ENCODE data around the gene APBA3. TPM values are rescaled to one million over a fixed set of nuclear protein-coding genes. Genes with fewer than 3 reads are reported as not detected.

Gene APBA3
- total RNA-seq, 1 donor = 24.2 TPM

GRCh38 chr19:3792114-3792513, 30.6 kb upstream of the APBA3 start:
- Histone ChIP-seq H3K4me2 (ENCODE audit: insufficient read depth, low read length) (no peak overlapping the region), H3K36me3 (ENCODE audit: insufficient read depth, low read length) (no peaks in the 10 kb centered on the region), H3K4me1 (ENCODE audit: insufficient read depth, low read length) (no peaks in the 10 kb centered on the region), H3K4me3 (ENCODE audit: insufficient read depth, low read length) (no peak overlapping the region), H3K9me3 (ENCODE audit: low read depth, low read length) (no peaks in the 10 kb centered on the region), H3K79me2 (ENCODE audit: insufficient read depth, low read length) (no peaks in the 10 kb centered on the region), H4K20me1 (ENCODE audit: insufficient read depth, low read length) (no peaks in the 10 kb centered on the region), H2AFZ (ENCODE audit: low read length) (no peak overlapping the region), H3K27ac (ENCODE audit: low read depth, low read length) (no peak overlapping the region), H3K27me3 (ENCODE audit: insufficient read depth, low read length) (no peaks in the 10 kb centered on the region)
- DNase-seq (ENCODE audit: insufficient read length, low spot score, missing footprints) = no peak
- no peak for TF ChIP-seq CTCF (IDR thresholded peaks at IDR 0.05; ENCODE audit: extremely low read depth, low read depth, low read length)

GRCh38 chr19:3790941-3791340, 29.4 kb upstream of the APBA3 start:
- Histone ChIP-seq H3K27ac (ENCODE audit: low read depth, low read length) (no peak overlapping the region), H3K79me2 (ENCODE audit: insufficient read depth, low read length) (no peaks in the 10 kb centered on the region), H3K4me1 (ENCODE audit: insufficient read depth, low read length) (no peaks in the 10 kb centered on the region), H2AFZ (ENCODE audit: low read length) (no peak overlapping the region), H3K27me3 (ENCODE audit: insufficient read depth, low read length) (peaks cover 4% of the 10 kb centered on the region), H3K9me3 (ENCODE audit: low read depth, low read length) (no peaks in the 10 kb centered on the region), H4K20me1 (ENCODE audit: insufficient read depth, low read length) (no peaks in the 10 kb centered on the region), H3K4me3 (ENCODE audit: insufficient read depth, low read length) (no peak overlapping the region), H3K4me2 (ENCODE audit: insufficient read depth, low read length) (no peak overlapping the region), H3K36me3 (ENCODE audit: insufficient read depth, low read length) (no peaks in the 10 kb centered on the region)
- DNase-seq (ENCODE audit: insufficient read length, low spot score, missing footprints) = peak; percentile 5
- no peak for TF ChIP-seq CTCF (IDR thresholded peaks at IDR 0.05; ENCODE audit: extremely low read depth, low read depth, low read length)

GRCh38 chr19:3790209-3790734, 28.8 kb upstream of the APBA3 start:
- Histone ChIP-seq H2AFZ (ENCODE audit: low read length) (no peak overlapping the region), H3K27me3 (ENCODE audit: insufficient read depth, low read length) (peaks cover 4% of the 10 kb centered on the region), H3K36me3 (ENCODE audit: insufficient read depth, low read length) (no peaks in the 10 kb centered on the region), H4K20me1 (ENCODE audit: insufficient read depth, low read length) (no peaks in the 10 kb centered on the region), H3K4me1 (ENCODE audit: insufficient read depth, low read length) (no peaks in the 10 kb centered on the region), H3K27ac (ENCODE audit: low read depth, low read length) (no peak overlapping the region), H3K4me3 (ENCODE audit: insufficient read depth, low read length) (no peak overlapping the region), H3K4me2 (ENCODE audit: insufficient read depth, low read length) (no peak overlapping the region), H3K79me2 (ENCODE audit: insufficient read depth, low read length) (no peaks in the 10 kb centered on the region), H3K9me3 (ENCODE audit: low read depth, low read length) (no peaks in the 10 kb centered on the region)
- peak; percentile 49 for DNase-seq (ENCODE audit: insufficient read length, low spot score, missing footprints)
- TF ChIP-seq CTCF (IDR thresholded peaks at IDR 0.05; ENCODE audit: extremely low read depth, low read depth, low read length) = no peak

GRCh38 chr19:3788996-3789778, 27.7 kb upstream of the APBA3 start:
- H2AFZ ChIP-seq (ENCODE audit: low read length) = no peak overlapping the region
- H3K27ac ChIP-seq (ENCODE audit: low read depth, low read length) = no peak overlapping the region
- no peaks in the 10 kb centered on the region for H3K36me3 ChIP-seq (ENCODE audit: insufficient read depth, low read length)
- TF ChIP-seq CTCF (IDR thresholded peaks at IDR 0.05; ENCODE audit: extremely low read depth, low read depth, low read length) = no peak
- H4K20me1 ChIP-seq (ENCODE audit: insufficient read depth, low read length) = no peaks in the 10 kb centered on the region
- H3K4me3 ChIP-seq (ENCODE audit: insufficient read depth, low read length) = no peak overlapping the region
- no peaks in the 10 kb centered on the region for H3K79me2 ChIP-seq (ENCODE audit: insufficient read depth, low read length)
- peaks cover 9% of the 10 kb centered on the region for H3K27me3 ChIP-seq (ENCODE audit: insufficient read depth, low read length)
- H3K4me1 ChIP-seq (ENCODE audit: insufficient read depth, low read length) = no peaks in the 10 kb centered on the region
- DNase-seq (ENCODE audit: insufficient read length, low spot score, missing footprints) = peak; percentile 76
- no peak overlapping the region for H3K4me2 ChIP-seq (ENCODE audit: insufficient read depth, low read length)
- no peaks in the 10 kb centered on the region for H3K9me3 ChIP-seq (ENCODE audit: low read depth, low read length)

Measured in osteoblast (primary cell).